HEK293T (cell line): Measurements from ENCODE around the gene HCK.

Source experiments
- BHLHE40 ChIP-seq: fragments of 450-650 bp; IDR thresholded peaks from 2 replicates; pipeline ENCODE4 v1.6.1; 2016; ENCODE audit warnings: mild to moderate bottlenecking, moderate library complexity, borderline replicate concordance
- ELF4 ChIP-seq: fragments of 450-650 bp; IDR thresholded peaks from 2 replicates; pipeline ENCODE4 v1.6.1; 2017; ENCODE audit warnings: antibody characterized with exemption
- FOXA1 ChIP-seq: fragments of 450-650 bp; IDR thresholded peaks from 2 replicates; pipeline ENCODE4 v1.6.1; 2016; ENCODE audit warnings: mild to moderate bottlenecking
- FOXM1 ChIP-seq: fragments of 450-650 bp; IDR thresholded peaks from 2 replicates; pipeline ENCODE4 v1.6.1; 2017; ENCODE audit warnings: mild to moderate bottlenecking, borderline replicate concordance
- HDGF ChIP-seq: fragments of 450-650 bp; IDR thresholded peaks from 2 replicates; pipeline ENCODE4 v1.6.1; 2017; ENCODE audit warnings: antibody characterized with exemption, borderline replicate concordance
- LEF1 ChIP-seq: fragments of 450-650 bp; IDR thresholded peaks from 2 replicates; pipeline ENCODE4 v1.6.1; 2017; ENCODE audit warnings: mild to moderate bottlenecking, borderline replicate concordance
- SP1 ChIP-seq: fragments of 450-650 bp; IDR thresholded peaks from 2 replicates; pipeline ENCODE4 v1.6.1; 2017
- TARDBP ChIP-seq: fragments of 450-650 bp; IDR thresholded peaks from 2 replicates; pipeline ENCODE4 v1.6.1; 2016
- ZNF384 ChIP-seq: fragments of 450-650 bp; IDR thresholded peaks from 2 replicates; pipeline ENCODE4 v1.6.1; 2016

GRCh38 chr20:32012159-32012688 lies 39.8 kb upstream of the HCK start:
- TF ChIP-seq SP1 (no peak), FOXA1 (no peak), ELF4 (no peak), FOXM1 (no peak), BHLHE40 (no peak), ZNF384 (no peak), TARDBP (no peak), LEF1 (no peak), HDGF (no peak)
